Islet precursor cell (in vitro differentiated cells): ENCODE measurements around the gene BASP1.

Experiments used
- DNase-seq: peaks from one replicate; pipeline ENCODE4 v3.0.0-alpha.2; 2018

The BASP1 gene, protein sequence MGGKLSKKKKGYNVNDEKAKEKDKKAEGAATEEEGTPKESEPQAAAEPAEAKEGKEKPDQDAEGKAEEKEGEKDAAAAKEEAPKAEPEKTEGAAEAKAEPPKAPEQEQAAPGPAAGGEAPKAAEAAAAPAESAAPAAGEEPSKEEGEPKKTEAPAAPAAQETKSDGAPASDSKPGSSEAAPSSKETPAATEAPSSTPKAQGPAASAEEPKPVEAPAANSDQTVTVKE

GRCh38 chr5:17217493-17218352 is at the start of gene BASP1:
Gene BASP1 (plus strand): TSS chr5:17217631. CDS start chr5:17275217, 57,586 bp downstream.
- peak; percentile 90 for DNase-seq

DNA sequence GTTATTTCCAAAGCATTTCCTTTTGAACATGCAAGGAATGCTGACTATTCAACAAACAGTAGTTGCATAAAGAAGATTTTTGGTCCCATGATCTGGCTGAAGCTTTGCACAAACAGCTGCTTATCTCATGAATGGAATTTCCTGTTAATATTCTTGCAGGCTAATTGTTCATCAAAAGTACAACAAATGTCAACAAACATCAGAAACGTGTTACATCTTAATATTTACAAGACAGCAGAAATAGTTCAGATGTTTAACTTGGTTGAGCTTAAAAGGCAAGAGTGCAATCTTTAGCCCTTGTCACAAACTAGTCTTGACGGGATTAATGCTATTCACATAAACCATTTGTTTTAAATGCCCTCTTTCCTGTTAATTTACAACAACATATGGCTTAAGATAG is 47.9 kb upstream of the BASP1 start:
- DNase-seq = no peak

DNA sequence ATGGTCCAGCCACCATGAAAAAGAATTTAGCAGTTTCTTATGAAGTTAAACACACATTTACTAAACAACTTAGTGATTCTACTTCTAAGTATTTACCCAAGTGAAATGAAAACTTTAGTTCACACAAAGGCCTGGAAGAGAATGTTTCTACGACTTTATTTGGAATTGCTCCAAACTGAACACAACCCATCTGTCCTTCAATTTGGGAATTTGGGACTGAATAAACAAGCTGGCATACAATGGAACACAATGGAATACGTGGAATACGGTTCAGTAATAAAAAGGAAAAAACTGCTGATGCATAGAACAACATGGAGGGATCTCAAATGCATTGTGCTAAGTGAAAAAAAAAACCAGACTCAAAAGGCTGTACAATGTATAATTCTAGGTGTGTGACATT is 44.6 kb upstream of the BASP1 start:
- DNase-seq = no peak

DNA sequence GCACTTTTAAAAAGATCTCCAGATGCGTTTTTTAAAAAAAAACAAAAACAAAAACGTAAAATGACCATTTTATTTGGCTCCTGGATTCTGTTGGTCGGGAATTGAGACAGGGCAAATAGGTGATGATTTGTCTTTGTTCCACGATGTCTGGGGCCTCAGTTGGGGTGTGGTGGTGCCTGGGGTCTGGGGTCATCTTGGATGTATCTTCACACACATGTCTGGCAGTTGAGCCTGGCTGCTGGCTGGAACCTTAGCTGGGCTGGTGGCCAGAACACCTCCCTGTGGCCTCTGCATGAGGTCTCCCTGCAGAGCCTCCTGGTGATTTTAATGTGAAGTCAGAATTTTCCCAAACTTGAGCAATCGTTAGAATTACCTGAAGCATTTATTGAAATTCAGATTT is 42.5 kb upstream of the BASP1 start:
- no peak for DNase-seq

DNA sequence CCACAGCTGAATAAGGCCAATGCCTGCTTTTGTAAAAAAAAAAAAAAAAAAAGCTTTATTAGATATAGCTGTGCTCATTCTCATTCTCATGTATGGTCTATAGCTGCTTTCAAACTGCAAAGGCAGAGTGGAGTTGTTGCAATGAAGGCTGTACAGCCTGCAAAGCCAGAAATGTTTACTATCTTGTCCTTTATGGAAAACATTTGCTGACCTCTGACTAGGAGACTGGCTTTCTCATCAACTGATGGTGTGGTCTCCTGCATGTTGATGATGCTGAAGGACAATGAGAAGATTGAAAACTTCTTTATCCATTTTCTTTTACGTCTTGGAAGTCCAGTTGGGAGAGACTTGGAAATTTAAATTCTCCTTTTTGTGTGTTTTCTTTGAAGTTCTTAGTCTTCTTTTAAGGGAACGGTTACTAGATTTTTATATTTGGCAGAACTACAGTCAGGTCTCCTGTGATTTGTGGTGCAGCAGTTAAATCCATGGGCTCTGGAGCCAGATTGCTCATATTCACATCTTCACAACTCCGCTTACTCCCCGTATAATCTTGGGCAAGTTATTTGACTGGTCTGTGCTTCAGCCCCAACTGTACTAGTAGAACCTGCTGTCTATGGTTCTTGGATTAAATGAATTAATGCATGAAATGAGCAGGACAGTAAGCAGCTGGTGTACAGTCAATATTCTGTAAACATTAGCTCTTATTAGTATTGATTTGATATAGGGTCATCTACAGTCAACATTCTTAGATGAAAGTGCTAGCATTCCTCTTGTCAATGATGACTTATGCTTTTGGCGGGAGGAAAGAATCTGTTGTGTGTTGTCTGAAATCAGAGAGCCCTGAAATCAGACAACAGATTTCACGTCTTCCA is 39.7 kb upstream of the BASP1 start:
- DNase-seq = no peak

- DNase-seq = no peak
Observed at GRCh38 chr5:17178373-17178675, 39.1 kb upstream of the BASP1 start.

- DNase-seq = no peak
Observed at GRCh38 chr5:17180330-17180843, 37.0 kb upstream of the BASP1 start.

DNA sequence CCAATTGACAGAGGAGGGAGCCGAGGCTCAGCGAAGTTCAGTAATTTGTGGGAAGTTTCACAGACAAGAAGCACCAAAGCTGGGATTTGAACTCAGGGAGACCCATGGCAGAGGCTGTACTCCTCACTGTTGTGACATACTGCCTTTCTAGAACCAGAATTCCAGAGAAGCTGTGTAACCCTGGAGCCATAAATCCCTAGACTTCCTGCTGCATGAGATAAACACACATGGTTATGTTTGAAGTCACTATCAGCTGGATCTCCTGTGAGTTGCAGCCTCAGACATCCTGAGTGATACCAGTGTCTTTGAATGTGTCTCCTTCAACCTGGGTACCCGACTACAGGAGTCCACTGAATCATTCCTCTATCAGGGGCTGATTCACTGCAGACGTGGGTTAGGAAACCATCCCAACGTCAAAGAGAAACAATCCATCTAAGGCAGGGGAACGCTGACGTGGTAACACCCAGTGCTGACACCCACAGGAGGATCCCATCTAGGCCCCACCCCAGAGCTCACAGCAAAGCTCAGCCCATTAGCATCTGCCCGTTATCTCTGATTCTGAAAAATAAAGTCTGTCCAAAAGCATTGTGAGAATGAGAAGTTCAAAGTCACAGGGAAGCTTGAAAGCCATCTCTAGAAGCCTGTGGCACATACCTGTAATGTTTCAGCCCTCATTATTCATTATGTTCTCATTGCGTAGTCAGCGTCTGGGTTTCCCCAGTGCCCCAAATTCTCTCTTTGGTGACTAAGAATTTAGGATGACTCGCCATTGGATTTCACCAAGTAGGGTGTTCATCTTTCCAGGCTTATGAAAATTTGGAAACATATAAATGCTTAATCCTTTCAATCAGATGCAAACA is 36.3 kb upstream of the BASP1 start:
- DNase-seq = peak; percentile 97

- DNase-seq = no peak
Observed at GRCh38 chr5:17182494-17182893, 34.9 kb upstream of the BASP1 start.

DNA sequence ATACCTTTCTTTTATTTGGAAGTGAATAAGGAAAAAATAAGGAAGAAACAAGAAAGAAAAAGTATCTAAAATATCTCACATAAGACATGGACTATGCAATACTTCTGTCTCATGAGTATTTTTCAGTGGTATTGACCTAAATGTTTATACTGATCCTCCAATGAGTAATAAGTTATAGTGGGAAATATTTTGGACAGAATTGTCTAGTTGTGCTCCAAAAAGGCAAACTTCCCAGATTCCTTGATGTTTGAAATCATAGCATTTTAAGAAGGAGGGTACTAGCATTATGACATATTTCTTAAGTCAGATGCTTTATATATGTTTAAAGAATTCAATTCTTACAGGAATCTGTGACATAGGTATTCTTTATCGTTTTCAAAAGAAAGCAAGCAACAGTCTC is 34.5 kb upstream of the BASP1 start:
- DNase-seq = no peak

GRCh38 chr5:17183831-17184230 is 33.6 kb upstream of the BASP1 start:
- no peak for DNase-seq

DNA sequence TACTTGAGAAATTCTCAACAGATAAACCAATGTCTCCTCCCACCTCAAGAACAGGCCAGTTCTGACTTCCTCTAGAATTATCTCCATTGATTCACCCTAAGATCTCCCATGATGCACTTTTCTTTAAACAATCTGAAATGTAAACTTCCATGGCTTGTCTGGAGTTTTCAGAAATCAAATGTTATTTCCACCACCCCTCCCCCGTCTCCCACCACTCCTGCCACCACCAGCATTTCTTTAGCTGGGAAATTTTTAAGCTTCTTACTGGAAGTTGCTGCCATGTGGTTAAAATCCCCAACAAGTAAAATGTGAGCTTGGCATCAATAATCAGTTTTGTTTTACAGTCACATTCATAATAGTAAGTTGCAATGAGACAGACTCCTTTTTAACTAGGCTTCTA is 32.8 kb upstream of the BASP1 start:
- no peak for DNase-seq

- no peak for DNase-seq
Observed at GRCh38 chr5:17185349-17185748, 32.1 kb upstream of the BASP1 start.

GRCh38 chr5:17185773-17186172 is 31.7 kb upstream of the BASP1 start:
- DNase-seq = no peak

GRCh38 chr5:17186256-17186655 is 31.2 kb upstream of the BASP1 start:
- no peak for DNase-seq

DNA sequence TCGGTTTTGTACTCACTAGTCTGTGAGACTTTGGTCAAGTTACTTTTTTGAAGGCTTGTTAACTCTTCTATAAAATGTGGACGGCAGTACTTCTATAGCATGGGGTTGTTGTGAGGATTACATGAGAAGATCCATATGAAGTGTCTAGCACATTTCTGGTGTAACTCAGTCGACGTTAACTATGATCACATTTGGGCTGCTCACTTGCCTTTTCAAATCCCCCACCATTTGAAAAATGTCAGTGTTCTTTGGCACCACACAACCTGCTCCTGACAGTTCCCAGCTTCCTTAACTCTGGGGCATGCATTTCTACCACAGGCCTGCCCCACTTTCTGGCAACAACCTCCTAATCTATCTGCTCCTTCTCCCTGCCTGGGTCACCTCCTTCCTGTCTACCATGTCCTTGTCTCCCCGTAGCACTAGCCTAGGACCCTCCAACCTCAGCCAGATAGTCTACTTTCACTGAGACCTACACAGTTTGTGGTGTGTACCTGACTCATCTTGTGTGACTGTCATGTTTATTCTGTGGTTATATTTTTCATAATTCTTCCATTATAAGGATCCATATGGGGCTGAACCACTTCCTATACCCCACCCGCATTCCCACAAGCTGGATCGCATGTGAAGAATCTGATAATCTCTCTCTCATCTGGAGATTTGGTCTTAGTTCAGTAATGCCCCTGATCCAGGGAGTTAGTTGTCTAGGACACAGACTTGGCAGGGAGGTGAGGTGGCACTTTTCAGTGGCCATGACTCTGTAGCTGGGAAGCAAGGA is 30.2 kb upstream of the BASP1 start:
- no peak for DNase-seq

- no peak for DNase-seq
Observed at GRCh38 chr5:17187786-17188170, 29.7 kb upstream of the BASP1 start.

DNA sequence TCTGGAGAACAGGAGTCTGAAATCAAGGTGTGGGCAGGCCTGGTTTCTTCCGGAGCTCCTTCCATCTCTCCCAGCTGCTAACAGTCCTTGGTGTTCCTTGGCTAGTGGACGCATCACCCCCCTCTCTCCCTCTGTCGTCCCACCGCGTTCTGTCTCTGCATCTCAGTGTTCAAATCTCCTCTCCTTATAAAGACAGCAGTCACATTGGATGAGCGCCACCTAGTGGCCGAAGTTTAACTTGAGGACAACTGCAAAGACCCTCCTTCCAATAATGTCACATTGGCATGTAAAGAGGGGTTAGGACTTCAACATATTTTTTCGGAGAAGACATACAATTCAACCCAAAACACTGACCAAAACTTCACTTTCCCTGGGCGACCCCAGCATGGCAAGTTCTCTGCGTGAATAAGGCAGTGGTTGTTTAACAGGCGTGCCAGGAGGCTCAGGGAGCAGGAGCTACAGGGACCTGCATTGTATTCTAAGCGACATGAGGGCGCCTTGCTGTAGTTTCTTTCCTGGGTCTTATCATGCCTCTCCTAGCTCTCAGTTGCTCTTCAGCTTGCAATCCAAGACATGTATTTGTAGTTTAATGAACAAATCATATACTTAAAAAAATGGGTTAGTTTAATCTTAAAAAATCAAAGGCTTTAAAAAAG is 27.9 kb upstream of the BASP1 start:
- peak; percentile 88 for DNase-seq

- peak; percentile 75 for DNase-seq
Observed at GRCh38 chr5:17190242-17190778, 27.1 kb upstream of the BASP1 start.

GRCh38 chr5:17190799-17191391 is 26.5 kb upstream of the BASP1 start:
- DNase-seq = no peak
